GM15510 (cell line): ENCODE results near the gene SAMD10.

Experiments
- POLR2A ChIP-seq: IDR thresholded peaks from 3 replicates; pipeline ENCODE4 v1.6.1; 2011; ENCODE audit warnings: borderline replicate concordance; ENCODE audit not compliant: insufficient read length; ENCODE audit errors: extremely low read depth

The SAMD10 gene

DNA sequence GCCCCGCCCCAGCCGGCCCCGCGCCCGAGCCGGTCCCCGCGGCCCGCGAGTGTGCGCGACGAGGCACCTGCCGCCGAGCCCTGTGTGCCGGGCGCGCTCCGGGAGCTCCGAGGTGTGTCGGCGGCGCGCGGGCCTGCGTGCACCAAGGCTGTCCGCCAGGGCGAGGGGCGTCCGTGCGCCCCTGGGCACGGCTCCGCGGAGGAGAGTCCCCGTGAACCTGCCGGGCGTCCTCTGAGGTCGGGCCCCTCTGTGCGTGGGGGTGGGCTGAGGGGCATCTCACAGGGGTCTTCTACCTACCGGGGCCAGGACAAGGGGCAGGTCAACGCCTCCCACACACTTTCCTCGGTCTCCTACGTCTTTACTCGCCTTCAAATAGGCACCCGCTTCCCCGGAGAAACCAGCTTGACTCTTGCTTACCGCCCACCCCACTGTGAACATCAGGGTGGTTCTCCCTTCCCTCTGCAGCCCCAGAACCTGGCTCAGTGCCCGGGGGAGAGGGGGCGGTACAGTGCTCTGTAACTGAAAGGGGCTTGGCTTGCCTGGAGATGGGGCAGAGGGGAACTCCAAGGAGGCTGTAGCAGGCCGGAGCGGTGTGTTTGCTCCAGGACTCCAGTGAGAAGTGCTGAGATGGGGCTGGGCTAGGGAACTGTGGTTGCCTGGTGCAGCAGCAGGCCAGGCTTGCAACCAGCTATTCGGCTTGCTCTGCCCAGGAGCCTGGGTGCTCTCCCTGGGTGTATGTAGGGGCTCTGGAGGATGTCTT lies at the start of gene SAMD10:
TSS of gene SAMD10 (minus strand) at position 86 of the 760 bp plus-strand sequence. CDS start 175 bp downstream, outside the sequence.
- TF ChIP-seq POLR2A = peak; percentile 36

DNA sequence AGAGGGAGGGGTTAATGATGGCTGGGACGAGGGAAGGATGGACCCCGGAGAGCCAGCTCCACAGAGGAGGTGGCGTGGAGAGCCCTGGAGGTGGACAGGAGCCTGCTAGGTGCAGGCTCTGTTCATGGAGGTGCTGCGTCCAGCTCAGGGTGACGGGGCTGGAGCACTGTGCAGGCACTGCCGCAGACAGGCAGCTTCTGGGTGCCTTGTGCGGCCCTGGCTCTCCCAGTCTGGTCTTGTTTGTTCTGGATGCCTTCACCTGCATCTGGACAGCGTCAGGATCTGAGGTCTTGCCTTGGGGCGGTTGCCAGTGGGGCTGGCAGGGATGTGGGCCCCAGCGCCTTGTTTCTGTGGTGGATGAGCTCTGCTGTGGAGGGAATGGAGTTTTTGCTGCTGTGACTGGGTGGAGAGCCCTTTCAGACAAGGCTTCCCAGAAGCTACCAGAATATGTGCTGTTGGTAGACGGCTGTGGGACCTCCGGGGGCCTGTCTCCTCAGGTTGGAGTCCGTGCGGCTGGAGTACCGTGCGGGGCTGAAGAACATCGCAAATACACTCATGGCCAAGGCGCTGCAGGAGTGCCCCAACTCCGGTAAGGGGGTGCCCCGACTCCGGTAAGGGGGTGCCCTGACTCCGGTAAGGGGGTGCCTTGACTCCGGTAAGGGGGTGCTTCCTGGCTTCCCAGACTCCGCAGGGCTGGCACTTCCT lies 48.7 kb upstream of the SAMD10 start:
- TF ChIP-seq POLR2A = no peak

DNA sequence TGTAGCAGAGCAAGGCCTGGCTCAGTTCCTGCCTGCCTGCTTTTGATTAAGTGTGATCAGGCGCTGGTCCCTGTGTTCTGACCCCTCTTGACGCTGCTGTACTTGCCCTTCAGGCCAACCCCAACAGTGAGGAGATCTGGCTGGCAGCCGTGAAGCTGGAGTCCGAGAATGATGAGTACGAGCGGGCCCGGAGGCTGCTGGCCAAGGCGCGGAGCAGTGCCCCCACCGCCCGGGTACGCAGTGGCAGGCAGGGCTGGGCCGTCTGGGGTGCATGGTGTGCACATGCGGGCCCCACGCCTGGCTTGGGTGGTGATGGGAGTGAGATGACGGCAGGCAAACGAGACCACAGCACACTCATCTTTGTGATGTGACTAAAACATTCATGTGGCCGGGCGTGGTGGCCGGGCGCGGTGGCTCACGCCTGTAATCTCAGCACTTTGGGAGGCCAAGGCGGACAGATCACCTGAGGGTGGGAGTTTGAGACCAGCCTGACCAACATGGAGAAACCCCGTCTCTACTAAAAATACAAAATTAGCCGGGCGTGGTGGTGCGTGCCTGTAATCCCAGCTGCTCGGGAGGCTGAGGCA lies 46.5 kb upstream of the SAMD10 start:
- no peak for TF ChIP-seq POLR2A

DNA sequence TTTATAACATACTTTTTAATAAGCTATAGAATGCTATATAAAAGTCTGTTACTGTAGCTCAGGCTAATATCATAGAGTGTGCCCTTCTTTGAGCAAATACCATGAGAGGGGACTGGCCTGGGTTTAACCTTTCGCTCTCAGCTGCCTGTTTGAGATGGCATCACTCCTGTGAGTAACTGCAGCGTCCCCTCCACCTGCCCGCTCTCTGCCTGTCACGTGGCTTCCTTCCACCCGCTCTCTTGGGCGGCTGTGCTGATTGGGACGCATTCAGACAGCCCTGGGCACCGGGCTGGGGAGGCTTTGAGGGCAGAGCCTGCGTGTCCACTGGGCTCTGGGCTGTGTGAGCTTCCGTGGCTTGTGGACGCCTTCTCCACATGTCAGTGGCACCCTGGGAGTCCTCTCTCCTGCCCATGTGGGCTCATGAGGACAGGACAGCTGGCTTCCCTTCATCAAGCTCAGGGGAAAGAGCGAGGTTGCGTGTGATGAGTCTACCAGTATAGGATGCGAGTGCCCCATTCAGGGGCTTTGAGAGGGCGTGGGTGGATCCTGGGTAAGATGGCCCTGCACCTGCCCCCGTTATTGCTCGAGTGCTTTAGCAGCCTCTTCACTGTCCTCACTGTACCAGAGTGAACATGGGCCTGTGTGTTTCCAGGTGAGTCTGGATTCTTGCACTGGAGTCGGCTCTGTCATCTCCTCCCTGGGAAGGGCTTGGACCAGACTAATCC lies 45.8 kb upstream of the SAMD10 start:
- TF ChIP-seq POLR2A = no peak

DNA sequence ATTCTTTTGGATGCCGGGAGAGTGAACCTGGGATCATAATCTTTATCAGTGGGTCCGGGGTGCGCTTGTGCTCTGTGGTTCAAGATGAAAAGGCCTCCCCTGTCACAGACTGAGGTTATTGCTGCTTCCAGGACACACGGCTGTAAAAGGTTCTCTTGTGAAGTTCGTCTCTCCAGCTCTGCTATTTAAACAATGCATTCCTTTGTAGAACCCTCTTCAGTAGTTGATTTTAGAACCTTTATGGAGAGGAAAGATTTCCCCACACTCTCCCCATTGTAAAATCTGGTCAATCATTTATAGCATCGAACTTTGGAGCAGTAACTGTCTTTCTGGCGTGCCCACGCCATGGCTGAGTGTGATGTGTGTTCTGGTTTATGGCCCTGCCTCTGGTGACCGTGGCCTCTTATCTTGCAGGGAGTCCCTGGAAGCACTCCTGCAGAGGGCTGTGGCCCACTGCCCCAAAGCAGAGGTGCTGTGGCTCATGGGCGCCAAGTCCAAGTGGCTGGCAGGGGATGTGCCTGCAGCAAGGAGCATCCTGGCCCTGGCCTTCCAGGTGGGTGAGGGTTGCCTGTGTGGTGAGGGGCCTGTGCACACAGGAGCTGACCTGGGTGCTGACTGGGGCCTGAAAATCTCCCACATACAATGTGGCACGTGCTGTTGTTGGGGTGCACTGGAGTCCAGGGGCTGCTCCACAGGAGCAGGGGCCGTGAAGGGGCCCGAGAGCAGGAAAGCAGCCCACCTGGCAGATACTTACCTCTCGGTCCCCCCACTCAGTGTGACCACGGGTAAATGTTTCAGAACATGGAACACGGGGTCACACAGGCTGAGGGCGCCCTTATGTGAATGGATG lies 44.9 kb upstream of the SAMD10 start:
- no peak for TF ChIP-seq POLR2A

DNA sequence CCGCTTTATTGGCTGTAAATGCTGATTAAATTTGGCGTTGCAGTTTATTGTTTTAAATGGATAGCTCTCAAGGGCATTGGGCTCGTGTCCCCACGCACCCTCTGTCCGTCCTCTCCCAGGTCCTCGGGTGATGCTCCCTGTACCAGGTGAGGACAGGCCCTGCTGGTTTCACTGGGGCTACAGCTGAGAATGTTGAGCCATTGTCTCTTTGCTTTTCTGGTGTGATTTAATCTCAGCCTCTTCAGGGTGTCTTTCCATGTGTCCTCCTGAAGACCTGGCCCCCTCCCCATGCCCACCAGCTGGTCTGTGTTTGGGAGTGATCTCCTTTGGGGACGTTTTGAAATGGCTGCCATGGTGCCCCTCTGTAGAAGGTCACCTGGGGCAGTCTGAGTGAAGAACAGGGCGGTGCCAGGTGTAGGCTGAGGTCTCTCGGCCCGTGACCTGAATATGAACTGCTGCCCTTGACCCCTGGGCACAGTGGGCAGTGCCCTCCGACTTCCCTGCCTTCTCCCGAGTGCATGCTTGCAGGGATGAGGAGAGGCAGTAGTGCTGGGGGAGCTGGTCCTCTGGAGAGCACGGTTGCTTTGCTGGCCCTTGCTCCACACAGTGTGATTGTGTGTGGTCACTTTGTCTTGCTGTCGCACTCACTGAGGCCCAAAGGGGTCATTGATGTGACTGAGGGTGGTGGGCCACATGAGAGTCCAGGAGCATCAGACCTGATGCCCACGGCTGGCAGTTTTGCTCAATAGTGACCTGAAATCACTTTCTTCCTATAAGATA lies 44.1 kb upstream of the SAMD10 start:
- no peak for TF ChIP-seq POLR2A

DNA sequence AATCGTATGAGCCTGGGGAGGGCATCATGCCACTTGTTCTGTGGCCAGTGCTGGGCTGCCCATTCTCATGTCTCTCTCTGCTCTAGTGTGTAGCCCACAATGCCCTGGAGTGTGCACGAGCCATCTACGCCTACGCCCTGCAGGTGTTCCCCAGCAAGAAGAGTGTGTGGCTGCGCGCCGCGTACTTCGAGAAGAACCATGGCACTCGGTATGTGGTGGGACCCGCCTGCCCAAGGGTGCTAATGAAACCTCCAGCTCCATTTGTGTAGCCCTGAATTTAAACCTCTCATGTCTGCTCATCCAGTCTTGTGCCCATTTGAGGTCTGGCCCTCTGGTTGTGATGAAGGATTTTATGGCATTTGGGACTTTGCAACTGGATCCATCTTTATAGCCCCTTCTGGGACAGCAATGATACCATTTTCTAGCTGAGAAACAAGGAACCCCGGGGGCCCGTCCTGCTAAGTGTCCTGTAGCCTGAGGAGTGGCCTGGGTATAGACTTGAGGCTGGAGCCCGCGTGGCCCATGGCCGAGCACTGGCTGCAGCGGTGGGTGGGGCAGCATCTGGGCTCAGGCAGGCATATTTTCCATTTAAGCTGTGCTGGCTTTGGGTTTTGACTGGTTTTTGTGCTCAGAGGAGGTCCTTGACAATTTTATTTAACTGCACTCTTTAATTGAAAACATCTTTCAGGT lies 43.4 kb upstream of the SAMD10 start:
- no peak for TF ChIP-seq POLR2A

DNA sequence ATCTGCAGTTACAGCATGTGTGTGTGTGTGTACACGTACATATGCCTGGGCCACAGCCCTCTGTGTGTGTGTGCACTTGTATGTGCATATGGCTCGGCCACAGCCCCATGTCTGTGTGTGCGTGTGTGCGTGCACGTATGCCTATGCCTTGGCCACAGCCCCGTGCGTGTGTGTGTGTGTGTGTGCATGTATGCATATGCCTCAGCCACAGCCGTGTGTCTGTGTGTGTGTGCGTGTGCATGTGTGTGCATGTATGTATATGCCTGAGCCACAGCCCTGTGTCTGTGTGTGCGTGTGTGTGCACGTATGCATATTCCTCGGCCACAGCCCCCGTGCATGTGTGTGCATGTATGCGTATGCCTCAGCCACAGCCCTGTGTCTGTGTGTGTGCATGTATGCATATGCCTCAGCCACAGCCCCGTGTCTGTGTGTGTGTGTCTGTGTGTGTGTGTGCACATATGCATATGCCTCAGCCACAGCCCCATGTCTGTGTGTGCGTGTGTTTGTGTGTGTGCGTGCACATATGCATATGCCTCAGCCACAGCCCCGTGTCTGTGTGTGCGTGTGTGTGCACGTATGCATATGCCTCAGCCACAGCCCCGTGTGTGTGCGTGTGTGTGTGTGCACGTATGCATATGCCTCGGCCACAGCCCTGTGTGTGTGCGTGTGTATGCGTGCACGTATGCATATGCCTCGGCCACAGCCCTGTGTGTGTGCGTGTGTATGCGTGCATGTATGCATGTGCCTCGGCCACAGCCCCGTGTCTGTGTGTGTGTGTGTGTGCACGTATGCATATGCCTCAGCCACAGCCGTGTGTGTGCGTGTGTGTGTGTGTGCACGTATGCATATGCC lies 41.9 kb upstream of the SAMD10 start:
- TF ChIP-seq POLR2A = no peak

DNA sequence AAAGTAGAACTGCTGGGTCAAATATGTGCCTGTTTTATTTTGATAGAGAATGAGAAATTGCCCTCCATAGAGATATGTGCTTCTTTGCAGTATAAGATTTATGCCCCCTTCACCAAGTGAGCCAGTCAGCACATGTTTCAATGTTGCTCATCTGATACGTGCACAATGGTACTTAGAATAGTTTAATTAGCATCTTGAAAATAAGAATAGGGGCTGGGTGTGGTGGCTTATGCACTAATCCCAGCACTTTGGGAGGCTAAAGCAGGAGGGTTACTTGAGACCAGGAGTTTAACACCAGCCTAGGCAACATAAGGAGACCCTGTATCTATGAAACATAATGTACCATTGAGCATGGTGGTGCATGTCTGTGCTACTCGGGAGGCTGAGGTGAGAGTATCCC lies 36.2 kb upstream of the SAMD10 start:
- no peak for TF ChIP-seq POLR2A

DNA sequence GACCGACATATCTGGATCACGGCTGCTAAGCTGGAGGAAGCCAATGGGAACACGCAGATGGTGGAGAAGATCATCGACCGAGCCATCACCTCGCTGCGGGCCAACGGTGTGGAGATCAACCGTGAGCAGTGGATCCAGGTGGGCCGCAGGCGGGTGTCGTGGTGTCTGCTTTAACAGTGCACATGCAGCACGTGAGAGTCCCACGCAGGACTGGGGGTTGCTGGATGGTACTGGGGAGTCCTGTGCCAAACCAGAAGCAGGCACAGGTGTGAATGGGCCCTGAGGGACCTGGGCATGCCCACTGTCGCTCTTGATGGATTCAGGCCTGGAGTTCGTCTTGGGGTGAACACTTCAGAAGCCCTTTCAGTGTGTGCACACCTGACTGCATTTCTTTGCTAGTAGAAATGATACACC lies 31.9 kb upstream of the SAMD10 start:
- no peak for TF ChIP-seq POLR2A

DNA sequence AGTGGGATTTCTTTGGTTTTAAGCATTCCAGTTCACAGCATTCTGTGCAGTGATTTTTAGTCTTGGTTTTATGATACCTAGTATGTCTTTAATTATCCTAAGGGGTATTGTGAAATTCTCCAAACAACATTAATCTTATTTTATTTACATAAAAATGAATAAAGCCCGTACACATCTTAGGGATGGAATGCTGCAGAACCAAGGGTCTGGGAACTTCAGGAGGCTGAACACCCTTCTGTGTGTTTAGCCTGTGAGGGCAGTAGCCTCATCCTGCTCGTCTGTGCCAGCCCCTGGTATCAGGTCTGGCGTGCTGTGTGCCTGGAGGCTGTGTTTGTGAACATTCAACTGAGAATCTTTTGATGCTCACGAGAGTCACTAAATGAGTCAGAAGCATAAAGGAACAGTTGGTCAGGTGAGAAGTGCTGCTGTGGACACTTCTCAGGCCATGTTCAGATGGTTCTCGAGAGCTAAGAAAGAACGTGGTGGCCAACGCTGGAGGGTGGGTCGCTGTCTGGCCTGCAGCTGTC lies 31.3 kb upstream of the SAMD10 start:
- TF ChIP-seq POLR2A = no peak

DNA sequence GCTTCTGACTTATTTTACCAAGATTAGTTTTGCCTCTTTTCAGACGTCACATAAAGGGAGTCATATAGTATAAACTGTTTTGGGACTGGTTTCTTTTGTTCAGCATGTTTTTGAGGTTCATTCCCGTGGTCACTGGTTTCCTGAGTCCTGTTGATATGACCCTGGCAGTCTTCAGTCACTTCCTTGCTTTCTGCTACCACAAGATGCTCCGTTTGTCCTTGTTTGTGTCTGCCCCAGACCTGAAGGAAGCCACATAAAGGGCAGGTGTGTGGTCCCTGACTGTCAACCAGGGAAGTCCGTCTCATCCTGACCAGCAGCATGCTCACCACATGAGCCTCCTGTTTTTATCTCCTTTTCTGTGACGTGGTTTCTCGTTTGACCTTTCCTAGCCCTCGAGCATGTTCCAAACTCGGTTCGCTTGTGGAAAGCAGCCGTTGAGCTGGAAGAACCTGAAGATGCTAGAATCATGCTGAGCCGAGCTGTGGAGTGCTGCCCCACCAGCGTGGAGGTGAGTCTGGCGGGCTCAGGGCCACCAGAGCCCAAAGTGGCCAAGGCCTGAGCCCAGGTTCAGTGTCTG lies 30.5 kb upstream of the SAMD10 start:
- TF ChIP-seq POLR2A = no peak

DNA sequence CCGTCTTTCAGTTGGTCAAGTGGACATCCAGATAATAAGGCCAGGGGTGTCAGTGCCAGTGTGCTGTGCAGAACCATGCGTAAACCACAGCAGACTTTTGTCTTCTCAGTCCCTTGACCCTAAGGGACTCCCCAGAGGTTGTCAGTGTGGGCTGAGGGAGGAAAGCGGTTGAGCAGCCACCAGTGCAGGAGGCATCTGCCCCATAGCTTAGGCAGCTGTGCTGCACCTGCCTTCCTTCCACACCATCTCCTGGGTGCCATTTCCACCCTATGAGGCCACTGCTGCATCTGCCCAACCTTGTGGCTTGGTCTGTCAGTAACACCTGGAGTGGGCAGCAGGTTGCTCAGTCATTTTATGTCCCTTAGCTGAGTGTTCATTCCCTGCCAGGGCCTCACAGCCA lies 27.5 kb upstream of the SAMD10 start:
- TF ChIP-seq POLR2A = no peak
